Measurements from ENCODE around the gene TEX11. TPM values are rescaled to one million over a fixed set of nuclear protein-coding genes. Genes with fewer than 3 reads are reported as not detected.

TEX11 gene
- total and polyA plus RNA-seq, 2 of the 13 experiments (the other 11 are each of a cell fraction or from before 2014, with no cell fraction given): not detected

DNA sequence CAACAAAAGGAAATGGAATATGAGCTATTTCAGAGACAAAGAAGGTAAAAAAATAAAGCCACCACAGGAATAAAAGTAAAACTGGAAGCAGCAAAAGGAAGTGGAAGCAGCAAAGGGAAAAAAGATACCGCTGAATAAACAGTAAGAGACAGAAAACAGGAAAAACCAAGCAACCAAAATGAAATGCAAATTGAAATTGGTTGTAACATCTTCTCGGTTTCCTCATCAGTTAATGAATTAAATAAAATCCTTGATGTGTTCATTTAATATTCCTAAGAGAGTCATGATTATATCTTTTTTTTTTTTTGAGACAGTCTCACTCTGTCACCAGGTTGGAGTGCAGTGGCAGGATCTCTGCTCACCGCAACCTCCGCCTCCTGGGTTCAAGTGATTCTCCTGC lies 331.1 kb downstream of the TEX11 start:
- no peaks in the 10 kb centered on the region for H3K36me3 ChIP-seq (replicated peaks in 1 of 2; ENCODE audit: control insufficient read depth in 1 of 2, insufficient read depth in 2 of 2, low read length in 2 of 2)
- no peaks in the 10 kb centered on the region for H4K20me1 ChIP-seq (ENCODE audit: insufficient read depth, low read length)
- no peak overlapping the region for H2AFZ ChIP-seq (ENCODE audit: low read length)
- no peaks in the 10 kb centered on the region for H3K9me3 ChIP-seq (ENCODE audit: low read length)
- in situ Hi-C loops (cut with HindIII; ENCODE audit: extremely low pct_ligation_motif_present, low pct_unique_long_range_greater_than_20kb) (no loop called here), intact Hi-C loops (cut with micrococcal nuclease; ENCODE audit: unreplicated experiment) (no loop called here)
- FAIRE-seq (no peak), ATAC-seq (no peak), DNase-seq (ENCODE audit: low spot score) (no peak)
- 2% methylated on average over 2 of the region's 4 CpGs for WGBS (ENCODE audit: low lambda C conversion rate)
- H3K79me2 ChIP-seq (ENCODE audit: insufficient read depth, low read length): no peaks in the 10 kb centered on the region
- no peak overlapping the region for H3K4me2 ChIP-seq (ENCODE audit: low read depth, low read length)
- H3K9ac ChIP-seq (ENCODE audit: insufficient read depth, low read depth, low read length): no peak overlapping the region
- H3K27me3 ChIP-seq (ENCODE audit: control insufficient read depth in 1 of 2, insufficient read depth in 2 of 2, low read length in 2 of 2): no peaks in the 10 kb centered on the region
- no TSS peak for BruUV-seq (replicated peaks)
- ChIA-PET CTCF (ENCODE audit: low intra/inter-chr PET ratio, low total read pairs) (no interaction called here), POLR2A (no interaction called here)
- H3K4me1 ChIP-seq (ENCODE audit: insufficient read depth, low read length): no peaks in the 10 kb centered on the region
- H3K27ac ChIP-seq (ENCODE audit: extremely low read length, insufficient read depth, low read length): no peak overlapping the region
- H3K4me3 ChIP-seq (replicated peaks in 1 of 3; ENCODE audit: insufficient read depth in 1 of 3, low read depth in 2 of 3, low read length in 3 of 3): no peak overlapping the region
- TF ChIP-seq, protein P1, sequence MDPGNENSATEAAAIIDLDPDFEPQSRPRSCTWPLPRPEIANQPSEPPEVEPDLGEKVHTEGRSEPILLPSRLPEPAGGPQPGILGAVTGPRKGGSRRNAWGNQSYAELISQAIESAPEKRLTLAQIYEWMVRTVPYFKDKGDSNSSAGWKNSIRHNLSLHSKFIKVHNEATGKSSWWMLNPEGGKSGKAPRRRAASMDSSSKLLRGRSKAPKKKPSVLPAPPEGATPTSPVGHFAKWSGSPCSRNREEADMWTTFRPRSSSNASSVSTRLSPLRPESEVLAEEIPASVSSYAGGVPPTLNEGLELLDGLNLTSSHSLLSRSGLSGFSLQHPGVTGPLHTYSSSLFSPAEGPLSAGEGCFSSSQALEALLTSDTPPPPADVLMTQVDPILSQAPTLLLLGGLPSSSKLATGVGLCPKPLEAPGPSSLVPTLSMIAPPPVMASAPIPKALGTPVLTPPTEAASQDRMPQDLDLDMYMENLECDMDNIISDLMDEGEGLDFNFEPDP (CRISPR knock-in tag; conservative IDR thresholded peaks at IDR 0.05): no peak
- TF ChIP-seq ZNF816 (CRISPR knock-in tag; IDR thresholded peaks at IDR 0.05; ENCODE audit: borderline replicate concordance): no peak
- TF ChIP-seq RCOR2 (CRISPR knock-in tag; IDR thresholded peaks at IDR 0.05): no peak
- no peak for TF ChIP-seq ZNF296 (CRISPR knock-in tag; conservative IDR thresholded peaks at IDR 0.05)
- no peak for TF ChIP-seq YY1 (IDR thresholded peaks at IDR 0.05; ENCODE audit: insufficient read depth, insufficient replicate concordance, low read depth, low read length)
- no peak for TF ChIP-seq FOXP1 (IDR thresholded peaks at IDR 0.05)
- TF ChIP-seq FOXP1 (CRISPR knock-in tag; IDR thresholded peaks at IDR 0.05): no peak
- TF ChIP-seq, protein P2, sequence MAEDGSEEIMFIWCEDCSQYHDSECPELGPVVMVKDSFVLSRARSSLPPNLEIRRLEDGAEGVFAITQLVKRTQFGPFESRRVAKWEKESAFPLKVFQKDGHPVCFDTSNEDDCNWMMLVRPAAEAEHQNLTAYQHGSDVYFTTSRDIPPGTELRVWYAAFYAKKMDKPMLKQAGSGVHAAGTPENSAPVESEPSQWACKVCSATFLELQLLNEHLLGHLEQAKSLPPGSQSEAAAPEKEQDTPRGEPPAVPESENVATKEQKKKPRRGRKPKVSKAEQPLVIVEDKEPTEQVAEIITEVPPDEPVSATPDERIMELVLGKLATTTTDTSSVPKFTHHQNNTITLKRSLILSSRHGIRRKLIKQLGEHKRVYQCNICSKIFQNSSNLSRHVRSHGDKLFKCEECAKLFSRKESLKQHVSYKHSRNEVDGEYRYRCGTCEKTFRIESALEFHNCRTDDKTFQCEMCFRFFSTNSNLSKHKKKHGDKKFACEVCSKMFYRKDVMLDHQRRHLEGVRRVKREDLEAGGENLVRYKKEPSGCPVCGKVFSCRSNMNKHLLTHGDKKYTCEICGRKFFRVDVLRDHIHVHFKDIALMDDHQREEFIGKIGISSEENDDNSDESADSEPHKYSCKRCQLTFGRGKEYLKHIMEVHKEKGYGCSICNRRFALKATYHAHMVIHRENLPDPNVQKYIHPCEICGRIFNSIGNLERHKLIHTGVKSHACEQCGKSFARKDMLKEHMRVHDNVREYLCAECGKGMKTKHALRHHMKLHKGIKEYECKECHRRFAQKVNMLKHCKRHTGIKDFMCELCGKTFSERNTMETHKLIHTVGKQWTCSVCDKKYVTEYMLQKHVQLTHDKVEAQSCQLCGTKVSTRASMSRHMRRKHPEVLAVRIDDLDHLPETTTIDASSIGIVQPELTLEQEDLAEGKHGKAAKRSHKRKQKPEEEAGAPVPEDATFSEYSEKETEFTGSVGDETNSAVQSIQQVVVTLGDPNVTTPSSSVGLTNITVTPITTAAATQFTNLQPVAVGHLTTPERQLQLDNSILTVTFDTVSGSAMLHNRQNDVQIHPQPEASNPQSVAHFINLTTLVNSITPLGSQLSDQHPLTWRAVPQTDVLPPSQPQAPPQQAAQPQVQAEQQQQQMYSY (CRISPR knock-in tag; IDR thresholded peaks at IDR 0.05): no peak
- TF ChIP-seq, protein P3, sequence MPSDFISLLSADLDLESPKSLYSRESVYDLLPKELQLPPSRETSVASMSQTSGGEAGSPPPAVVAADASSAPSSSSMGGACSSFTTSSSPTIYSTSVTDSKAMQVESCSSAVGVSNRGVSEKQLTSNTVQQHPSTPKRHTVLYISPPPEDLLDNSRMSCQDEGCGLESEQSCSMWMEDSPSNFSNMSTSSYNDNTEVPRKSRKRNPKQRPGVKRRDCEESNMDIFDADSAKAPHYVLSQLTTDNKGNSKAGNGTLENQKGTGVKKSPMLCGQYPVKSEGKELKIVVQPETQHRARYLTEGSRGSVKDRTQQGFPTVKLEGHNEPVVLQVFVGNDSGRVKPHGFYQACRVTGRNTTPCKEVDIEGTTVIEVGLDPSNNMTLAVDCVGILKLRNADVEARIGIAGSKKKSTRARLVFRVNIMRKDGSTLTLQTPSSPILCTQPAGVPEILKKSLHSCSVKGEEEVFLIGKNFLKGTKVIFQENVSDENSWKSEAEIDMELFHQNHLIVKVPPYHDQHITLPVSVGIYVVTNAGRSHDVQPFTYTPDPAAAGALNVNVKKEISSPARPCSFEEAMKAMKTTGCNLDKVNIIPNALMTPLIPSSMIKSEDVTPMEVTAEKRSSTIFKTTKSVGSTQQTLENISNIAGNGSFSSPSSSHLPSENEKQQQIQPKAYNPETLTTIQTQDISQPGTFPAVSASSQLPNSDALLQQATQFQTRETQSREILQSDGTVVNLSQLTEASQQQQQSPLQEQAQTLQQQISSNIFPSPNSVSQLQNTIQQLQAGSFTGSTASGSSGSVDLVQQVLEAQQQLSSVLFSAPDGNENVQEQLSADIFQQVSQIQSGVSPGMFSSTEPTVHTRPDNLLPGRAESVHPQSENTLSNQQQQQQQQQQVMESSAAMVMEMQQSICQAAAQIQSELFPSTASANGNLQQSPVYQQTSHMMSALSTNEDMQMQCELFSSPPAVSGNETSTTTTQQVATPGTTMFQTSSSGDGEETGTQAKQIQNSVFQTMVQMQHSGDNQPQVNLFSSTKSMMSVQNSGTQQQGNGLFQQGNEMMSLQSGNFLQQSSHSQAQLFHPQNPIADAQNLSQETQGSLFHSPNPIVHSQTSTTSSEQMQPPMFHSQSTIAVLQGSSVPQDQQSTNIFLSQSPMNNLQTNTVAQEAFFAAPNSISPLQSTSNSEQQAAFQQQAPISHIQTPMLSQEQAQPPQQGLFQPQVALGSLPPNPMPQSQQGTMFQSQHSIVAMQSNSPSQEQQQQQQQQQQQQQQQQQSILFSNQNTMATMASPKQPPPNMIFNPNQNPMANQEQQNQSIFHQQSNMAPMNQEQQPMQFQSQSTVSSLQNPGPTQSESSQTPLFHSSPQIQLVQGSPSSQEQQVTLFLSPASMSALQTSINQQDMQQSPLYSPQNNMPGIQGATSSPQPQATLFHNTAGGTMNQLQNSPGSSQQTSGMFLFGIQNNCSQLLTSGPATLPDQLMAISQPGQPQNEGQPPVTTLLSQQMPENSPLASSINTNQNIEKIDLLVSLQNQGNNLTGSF (CRISPR knock-in tag; IDR thresholded peaks at IDR 0.05): no peak
- TF ChIP-seq AGO2 (optimal IDR thresholded peaks at IDR 0.05; ENCODE audit: low read depth, low read length): no peak
- TF ChIP-seq IKZF1 (IDR thresholded peaks at IDR 0.05): no peak
- no peak for TF ChIP-seq FOXO1 (CRISPR knock-in tag; IDR thresholded peaks at IDR 0.05)
- TF ChIP-seq ZNF136 (CRISPR knock-in tag; IDR thresholded peaks at IDR 0.05; ENCODE audit: low read depth): no peak
- TF ChIP-seq ZNF205 (CRISPR knock-in tag; IDR thresholded peaks at IDR 0.05): no peak
- TF ChIP-seq, protein P4, sequence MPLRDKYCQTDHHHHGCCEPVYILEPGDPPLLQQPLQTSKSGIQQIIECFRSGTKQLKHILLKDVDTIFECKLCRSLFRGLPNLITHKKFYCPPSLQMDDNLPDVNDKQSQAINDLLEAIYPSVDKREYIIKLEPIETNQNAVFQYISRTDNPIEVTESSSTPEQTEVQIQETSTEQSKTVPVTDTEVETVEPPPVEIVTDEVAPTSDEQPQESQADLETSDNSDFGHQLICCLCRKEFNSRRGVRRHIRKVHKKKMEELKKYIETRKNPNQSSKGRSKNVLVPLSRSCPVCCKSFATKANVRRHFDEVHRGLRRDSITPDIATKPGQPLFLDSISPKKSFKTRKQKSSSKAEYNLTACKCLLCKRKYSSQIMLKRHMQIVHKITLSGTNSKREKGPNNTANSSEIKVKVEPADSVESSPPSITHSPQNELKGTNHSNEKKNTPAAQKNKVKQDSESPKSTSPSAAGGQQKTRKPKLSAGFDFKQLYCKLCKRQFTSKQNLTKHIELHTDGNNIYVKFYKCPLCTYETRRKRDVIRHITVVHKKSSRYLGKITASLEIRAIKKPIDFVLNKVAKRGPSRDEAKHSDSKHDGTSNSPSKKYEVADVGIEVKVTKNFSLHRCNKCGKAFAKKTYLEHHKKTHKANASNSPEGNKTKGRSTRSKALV (CRISPR knock-in tag; IDR thresholded peaks at IDR 0.05): no peak
